Measurements from ENCODE around the gene ATP2B2.
A peak's percentile ranks its signal among the peaks of the same experiment; 100 is the strongest.
"Not testable (repeated sequence)": the region's sequence is repeated elsewhere in the genome, so short reads cannot be mapped to it uniquely, and the experiment has no call there.

The ATP2B2 gene

GRCh38 chr3:10505050-10505790 lies at the start of gene ATP2B2:
Gene ATP2B2, minus strand, starts transcription at chr3:10505586. Its CDS starts 56,043 bp downstream, at chr3:10449543.
- in situ Hi-C loops (cut with MboI; ENCODE audit: low pct_unique_long_range_greater_than_20kb, low sequenced_read_pairs), result no loop called here
- no peak for DNase-seq

GRCh38 chr3:10554746-10555145 lies 49.4 kb upstream of the ATP2B2 start:
- in situ Hi-C loops (cut with MboI; ENCODE audit: low pct_unique_long_range_greater_than_20kb, low sequenced_read_pairs), result no loop called here

GRCh38 chr3:10554236-10554611 lies 48.8 kb upstream of the ATP2B2 start:
- in situ Hi-C loops (cut with MboI; ENCODE audit: low pct_unique_long_range_greater_than_20kb, low sequenced_read_pairs), result no loop called here

More at GRCh38 chr3:10554746-10555145, 49.4 kb upstream of the ATP2B2 start:
- no peak for DNase-seq

GRCh38 chr3:10553591-10554235 lies 48.3 kb upstream of the ATP2B2 start:
- DNase-seq, result no peak
- in situ Hi-C loops (cut with MboI; ENCODE audit: low pct_unique_long_range_greater_than_20kb, low sequenced_read_pairs), result no loop called here

More at GRCh38 chr3:10554236-10554611, 48.8 kb upstream of the ATP2B2 start:
- DNase-seq, result no peak

- DNase-seq, result no peak
- in situ Hi-C loops (cut with MboI; ENCODE audit: low pct_unique_long_range_greater_than_20kb, low sequenced_read_pairs), result no loop called here
These were observed 47.2 kb upstream of the ATP2B2 start for GRCh38 chr3:10552631-10552943.

GRCh38 chr3:10551821-10552630 lies 46.6 kb upstream of the ATP2B2 start:
- in situ Hi-C loops (cut with MboI; ENCODE audit: low pct_unique_long_range_greater_than_20kb, low sequenced_read_pairs), result no loop called here
- DNase-seq, result peak; percentile 75

- in situ Hi-C loops (cut with MboI; ENCODE audit: low pct_unique_long_range_greater_than_20kb, low sequenced_read_pairs), result no loop called here
- DNase-seq, result no peak
These were observed 45.8 kb upstream of the ATP2B2 start for GRCh38 chr3:10551139-10551538.

- in situ Hi-C loops (cut with MboI; ENCODE audit: low pct_unique_long_range_greater_than_20kb, low sequenced_read_pairs), result no loop called here
- DNase-seq, result no peak
These were observed 45.3 kb upstream of the ATP2B2 start for GRCh38 chr3:10550705-10551104.

- no peak for DNase-seq
- in situ Hi-C loops (cut with MboI; ENCODE audit: low pct_unique_long_range_greater_than_20kb, low sequenced_read_pairs), result no loop called here
These were observed 44.3 kb upstream of the ATP2B2 start for GRCh38 chr3:10549617-10550230.

- no peak for DNase-seq
- in situ Hi-C loops (cut with MboI; ENCODE audit: low pct_unique_long_range_greater_than_20kb, low sequenced_read_pairs), result no loop called here
These were observed 43.6 kb upstream of the ATP2B2 start for GRCh38 chr3:10548992-10549391.

GRCh38 chr3:10547841-10548783 lies 42.7 kb upstream of the ATP2B2 start:
- in situ Hi-C loops (cut with MboI; ENCODE audit: low pct_unique_long_range_greater_than_20kb, low sequenced_read_pairs), result no loop called here
- DNase-seq, result peak; percentile 4

GRCh38 chr3:10547413-10547812 lies 42.0 kb upstream of the ATP2B2 start:
- in situ Hi-C loops (cut with MboI; ENCODE audit: low pct_unique_long_range_greater_than_20kb, low sequenced_read_pairs), result no loop called here
- DNase-seq, result no peak

GRCh38 chr3:10546820-10547263 lies 41.5 kb upstream of the ATP2B2 start:
- no peak for DNase-seq
- in situ Hi-C loops (cut with MboI; ENCODE audit: low pct_unique_long_range_greater_than_20kb, low sequenced_read_pairs), result no loop called here

GRCh38 chr3:10546181-10546624 lies 40.8 kb upstream of the ATP2B2 start:
- in situ Hi-C loops (cut with MboI; ENCODE audit: low pct_unique_long_range_greater_than_20kb, low sequenced_read_pairs), result no loop called here
- DNase-seq, result no peak

- in situ Hi-C loops (cut with MboI; ENCODE audit: low pct_unique_long_range_greater_than_20kb, low sequenced_read_pairs), result no loop called here
- DNase-seq, result no peak
These were observed 37.1 kb upstream of the ATP2B2 start for GRCh38 chr3:10542518-10542917.

GRCh38 chr3:10540347-10540746 lies 35.0 kb upstream of the ATP2B2 start:
- DNase-seq; in situ Hi-C loops (cut with MboI; ENCODE audit: low pct_unique_long_range_greater_than_20kb, low sequenced_read_pairs): not testable (repeated sequence)

GRCh38 chr3:10534066-10534465 lies 28.7 kb upstream of the ATP2B2 start:
- in situ Hi-C loops (cut with MboI; ENCODE audit: low pct_unique_long_range_greater_than_20kb, low sequenced_read_pairs), result no loop called here
- no peak for DNase-seq

- DNase-seq, result no peak
- in situ Hi-C loops (cut with MboI; ENCODE audit: low pct_unique_long_range_greater_than_20kb, low sequenced_read_pairs), result no loop called here
These were observed 28.3 kb upstream of the ATP2B2 start for GRCh38 chr3:10533737-10534023.
